HCT116 (cell line): Measurements from ENCODE around the gene CRIP1. TPM values are rescaled to one million over a fixed set of nuclear protein-coding genes. Genes with fewer than 3 reads are reported as not detected.

Experiments used
- ATAC-seq: fragments of 200-7000 bp; cut with Tn5 transposase; 2 replicates; pipeline ENCODE4 v1.9.1; 2020; ENCODE audit warnings: mild to moderate bottlenecking, moderate library complexity
- BruUV-seq: library from RNA; stranded (reverse); fragments of 400-500 nt; replicated peaks from 2 replicates; lab custom pipeline; 2021; lab: Mats Ljungman, UMichigan
- CTCF ChIA-PET: fragments of 300-600 bp; sonication (Branson Sonifier 250); formaldehyde crosslinking; loops from one replicate; lab custom pipeline; 2021; ENCODE audit warnings: antibody characterized with exemption; lab: Charles Lee
- POLR2A ChIA-PET: fragments of 300-600, 350-600 bp; sonication (Branson Sonifier 250); formaldehyde crosslinking; loops from one replicate; lab custom pipeline; 2021; ENCODE audit warnings: antibody characterized with exemption; lab: Charles Lee
- RAD21 ChIA-PET, 2 experiments: fragments of 300-600 bp; sonication (Branson Sonifier 250); formaldehyde crosslinking; loops; one replicate each; lab custom pipeline; 2023; ENCODE audit warnings: low total read pairs in 2 of 2; ENCODE audit not compliant: uncharacterized antibody in 2 of 2, unreplicated experiment in 2 of 2, low non-redundant PET in 1 of 2; lab: Charles Lee
- DNase-seq: peaks from one replicate; pipeline ENCODE4 v3.0.0-alpha.2; 2010; ENCODE audit warnings: low read depth, low spot score
- H2AFZ ChIP-seq: fragments of 200-600 bp; shearing (Covaris generic), sonication (generic); 2 replicates; pipeline ENCODE4 v1.6.1; 2017; ENCODE audit warnings: low read depth, mixed run types, mixed read lengths, antibody characterized with exemption, low read length; ENCODE audit not compliant: poor library complexity, severe bottlenecking
- H3K27ac ChIP-seq: 2 replicates; pipeline ENCODE4 v1.5.1; 2012; ENCODE audit warnings: low read depth, low read length
- H3K27me3 ChIP-seq: fragments of 200-600 bp; sonication (generic); 2 replicates; pipeline ENCODE4 v1.6.1; 2016; ENCODE audit warnings: mixed run types, low read length, mixed read lengths; ENCODE audit not compliant: insufficient read depth
- H3K36me3 ChIP-seq, 2 experiments: fragments of 200-500 bp in 1 of 2; fragments of 200-600 bp in 1 of 2; sonication (Bioruptor generic) in 1 of 2; sonication (generic) in 1 of 2; 2 replicates each; pipeline versions ENCODE4 v1.5.1 to v1.6.1; 2014 to 2016; ENCODE audit warnings: low read length in 2 of 2, inconsistent platforms in 1 of 2, mixed read lengths in 1 of 2, mixed run types in 1 of 2; ENCODE audit not compliant: insufficient read depth in 2 of 2, control insufficient read depth in 1 of 2
- H3K4me1 ChIP-seq, 2 experiments: fragments of 200-600 bp in 1 of 2; sonication (generic) in 1 of 2; 2 replicates each; pipeline versions ENCODE4 v1.5.1 to v1.6.1; 2012 to 2017; ENCODE audit warnings: low read length in 2 of 2, inconsistent platforms in 1 of 2, mild to moderate bottlenecking in 1 of 2, mixed read lengths in 1 of 2, mixed run types in 1 of 2, moderate library complexity in 1 of 2; ENCODE audit not compliant: insufficient read depth in 2 of 2, control insufficient read depth in 1 of 2
- H3K4me2 ChIP-seq: fragments of 200-600 bp; sonication (generic); 2 replicates; pipeline ENCODE4 v1.6.1; 2017; ENCODE audit warnings: mixed run types, low read length, mixed read lengths
- H3K4me3 ChIP-seq, 2 experiments: fragments of 200-600 bp in 1 of 2; sonication (generic) in 1 of 2; replicated peaks in 1 of 2; 2 replicates each; pipeline ENCODE4 v1.5.1; 2011 to 2016; ENCODE audit warnings: low read length in 2 of 2, control low read depth in 1 of 2, low read depth in 1 of 2, mild to moderate bottlenecking in 1 of 2, mixed read lengths in 1 of 2, mixed run types in 1 of 2
- H3K79me2 ChIP-seq: fragments of 200-600 bp; sonication (generic); 2 replicates; pipeline ENCODE4 v1.6.1; 2017; ENCODE audit warnings: mild to moderate bottlenecking, mixed run types, low read length, moderate library complexity, mixed read lengths; ENCODE audit not compliant: insufficient read depth
- H3K9ac ChIP-seq: fragments of 200-600 bp; sonication (generic); 2 replicates; pipeline ENCODE4 v1.6.1; 2016; ENCODE audit warnings: low read length, mixed read lengths
- H3K9me2 ChIP-seq: fragments of 200-600 bp; sonication (generic), shearing (Covaris generic); 2 replicates; pipeline ENCODE4 v1.6.1; 2017; ENCODE audit warnings: mixed run types, mild to moderate bottlenecking, moderate library complexity; ENCODE audit not compliant: insufficient read depth
- H3K9me3 ChIP-seq, 2 experiments: fragments of 200-500 bp in 1 of 2; fragments of 200-600 bp in 1 of 2; sonication (Bioruptor generic) in 1 of 2; sonication (generic) in 1 of 2; 2 replicates each; pipeline ENCODE4 v1.6.1; 2014 to 2017; ENCODE audit warnings: low read length in 2 of 2, mixed read lengths in 2 of 2, inconsistent platforms in 1 of 2, low read depth in 1 of 2, mild to moderate bottlenecking in 1 of 2, mixed run types in 1 of 2, moderate library complexity in 1 of 2; ENCODE audit not compliant: control insufficient read depth in 1 of 2, insufficient read depth in 1 of 2
- H4K20me1 ChIP-seq: fragments of 200-600 bp; sonication (generic), shearing (Covaris generic); 2 replicates; pipeline ENCODE4 v1.6.1; 2017; ENCODE audit warnings: mixed run types, mild to moderate bottlenecking, moderate library complexity; ENCODE audit not compliant: insufficient read depth
- ATF3 ChIP-seq: IDR thresholded peaks from 2 replicates; pipeline ENCODE4 v1.6.1; 2012
- CTCF ChIP-seq, 3 experiments: fragments of 200-600 bp in 1 of 3; sonication (generic) in 1 of 3; IDR thresholded peaks in 2 of 3; conservative IDR thresholded peaks in 1 of 3; 2 replicates each; pipeline ENCODE4 v1.5.1; 2012 to 2017; ENCODE audit warnings: low read depth in 2 of 3, low read length in 2 of 3, antibody characterized with exemption in 1 of 3, borderline replicate concordance in 1 of 3, control low read depth in 1 of 3, mild to moderate bottlenecking in 1 of 3, mixed read lengths in 1 of 3, mixed run types in 1 of 3, moderate library complexity in 1 of 3; ENCODE audit not compliant: insufficient read depth in 1 of 3
- EZH2phosphoT487 ChIP-seq: fragments of 200-600 bp; IDR thresholded peaks from 2 replicates; pipeline ENCODE4 v1.6.1; 2018; ENCODE audit warnings: antibody characterized with exemption, borderline replicate concordance
- MAX ChIP-seq: IDR thresholded peaks from 2 replicates; pipeline ENCODE4 v1.6.1; 2012
- ZBTB33 ChIP-seq: IDR thresholded peaks from 2 replicates; pipeline ENCODE4 v1.6.1; 2011; ENCODE audit warnings: mild to moderate bottlenecking, low read length, moderate library complexity; ENCODE audit not compliant: insufficient replicate concordance; ENCODE audit errors: extremely low read depth
- intact Hi-C: fragments of 100-400 bp; cut with micrococcal nuclease; formaldehyde crosslinking; loops from 2 replicates; pipeline ENCODE4 v1.10.0; 2022
- total RNA-seq: library from RNA; stranded (reverse); gene quantifications from one replicate; pipeline ENCODE4 v1.2.1, GENCODE V29; 2021; ENCODE audit not compliant: unreplicated experiment

CRIP1 gene
- total RNA-seq, 1 experiment from 2014 or later: 260 TPM

- POLR2A ChIA-PET: no interaction called here
- Histone ChIP-seq H3K4me3 (no peak overlapping the region), H3K9ac (no peak overlapping the region), H3K4me1 (no peaks in the 10 kb centered on the region), H3K9me3 (no peaks in the 10 kb centered on the region), H3K27me3 (no peaks in the 10 kb centered on the region), H3K9me2 (no peaks in the 10 kb centered on the region), H4K20me1 (no peaks in the 10 kb centered on the region), H3K36me3 (peaks cover 4 to 11% of the 10 kb centered on the region in 2 experiments; a peak in 2 of 4 replicates), H3K79me2 (peaks cover 28% of the 10 kb centered on the region; the same call in 1 of the 2 replicates), H3K27ac (no peak overlapping the region), H3K4me2 (no peak overlapping the region), H2AFZ (no peak overlapping the region)
- ATAC-seq: no peak
- intact Hi-C loops: no loop called here
- no peak for DNase-seq
- TF ChIP-seq ATF3 (no peak), CTCF (IDR thresholded peaks at IDR 0.05 in 2 of 3, conservative IDR thresholded peaks at IDR 0.05 in 1 of 3; ENCODE audit: borderline replicate concordance in 1 of 3, insufficient read depth in 1 of 3, low read depth in 2 of 3, low read length in 2 of 3) (no peak), EZH2phosphoT487 (no peak), MAX (no peak), ZBTB33 (no peak)
- BruUV-seq: no TSS peak
- RAD21 ChIA-PET: no interaction called here
- CTCF ChIA-PET: no interaction called here
Measured at GRCh38 chr14:105444859-105445258, 41.8 kb upstream of the CRIP1 start.
